Stimulated activated CD4-positive, alpha-beta T cell treated with anti-CD3 and anti-CD28 coated beads, TNF-alpha, amount 100 ng/mL, for 48 hours (primary cell): ENCODE measurements around the gene LRP1.
A peak's percentile ranks its signal among the peaks of the same experiment; 100 is the strongest.

ENCODE experiments used
- DNase-seq, 3 donors: peaks; one replicate each; pipeline ENCODE4 v3.0.0-alpha.2; 2020; ENCODE audit warnings: low read depth in 3 of 3

Gene LRP1

GRCh38 chr12:57175428-57176138 is 47.3 kb downstream of the LRP1 start:
- DNase-seq = peak in 2 of 3 donors; percentile 38 to 57

DNA sequence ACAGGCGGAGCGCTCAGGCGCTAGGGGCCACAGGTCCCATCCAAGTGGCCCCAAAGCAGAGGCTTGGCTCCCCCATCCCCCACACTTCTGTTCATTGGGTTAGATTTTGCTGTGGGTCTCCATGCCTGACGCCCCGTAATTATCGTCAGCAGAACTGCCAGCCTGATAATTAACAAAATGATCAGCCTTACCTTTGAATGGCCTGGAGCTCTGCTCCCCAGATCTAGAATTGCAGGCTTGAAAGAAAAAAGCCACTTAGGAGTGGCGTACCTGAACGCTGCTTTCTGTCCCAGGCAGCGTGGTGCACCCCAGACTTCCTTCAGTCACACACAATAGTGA is 47.8 kb downstream of the LRP1 start:
- no peak for DNase-seq

DNA sequence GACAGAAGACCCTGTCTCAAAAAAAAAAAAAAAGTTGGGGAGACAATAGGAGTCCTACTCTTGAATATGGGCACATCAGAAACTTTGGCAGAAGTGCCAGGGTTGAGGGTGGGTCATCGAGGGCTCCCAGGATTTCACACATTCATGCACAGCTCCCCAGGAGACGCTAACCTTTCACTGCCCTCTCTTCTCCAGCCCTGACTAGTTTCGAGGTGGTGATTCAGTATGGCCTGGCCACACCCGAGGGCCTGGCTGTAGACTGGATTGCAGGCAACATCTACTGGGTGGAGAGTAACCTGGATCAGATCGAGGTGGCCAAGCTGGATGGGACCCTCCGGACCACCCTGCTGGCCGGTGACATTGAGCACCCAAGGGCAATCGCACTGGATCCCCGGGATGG is 48.6 kb downstream of the LRP1 start:
- DNase-seq = no peak

DNA sequence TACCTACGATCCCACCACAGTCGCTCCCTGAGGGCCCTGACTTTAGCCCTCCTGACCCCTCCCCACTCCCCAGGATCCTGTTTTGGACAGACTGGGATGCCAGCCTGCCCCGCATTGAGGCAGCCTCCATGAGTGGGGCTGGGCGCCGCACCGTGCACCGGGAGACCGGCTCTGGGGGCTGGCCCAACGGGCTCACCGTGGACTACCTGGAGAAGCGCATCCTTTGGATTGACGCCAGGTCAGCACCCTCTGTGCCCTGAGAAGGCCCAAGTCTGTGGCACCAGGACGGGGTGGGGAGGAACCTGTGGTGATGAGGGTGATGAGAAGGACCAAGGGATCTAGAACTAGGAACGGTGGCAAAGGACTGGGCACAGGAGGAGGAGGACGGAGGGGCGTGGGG is 49.1 kb downstream of the LRP1 start:
- DNase-seq = no peak

GRCh38 chr12:57178213-57178612 is 49.9 kb downstream of the LRP1 start:
- DNase-seq = no peak

DNA sequence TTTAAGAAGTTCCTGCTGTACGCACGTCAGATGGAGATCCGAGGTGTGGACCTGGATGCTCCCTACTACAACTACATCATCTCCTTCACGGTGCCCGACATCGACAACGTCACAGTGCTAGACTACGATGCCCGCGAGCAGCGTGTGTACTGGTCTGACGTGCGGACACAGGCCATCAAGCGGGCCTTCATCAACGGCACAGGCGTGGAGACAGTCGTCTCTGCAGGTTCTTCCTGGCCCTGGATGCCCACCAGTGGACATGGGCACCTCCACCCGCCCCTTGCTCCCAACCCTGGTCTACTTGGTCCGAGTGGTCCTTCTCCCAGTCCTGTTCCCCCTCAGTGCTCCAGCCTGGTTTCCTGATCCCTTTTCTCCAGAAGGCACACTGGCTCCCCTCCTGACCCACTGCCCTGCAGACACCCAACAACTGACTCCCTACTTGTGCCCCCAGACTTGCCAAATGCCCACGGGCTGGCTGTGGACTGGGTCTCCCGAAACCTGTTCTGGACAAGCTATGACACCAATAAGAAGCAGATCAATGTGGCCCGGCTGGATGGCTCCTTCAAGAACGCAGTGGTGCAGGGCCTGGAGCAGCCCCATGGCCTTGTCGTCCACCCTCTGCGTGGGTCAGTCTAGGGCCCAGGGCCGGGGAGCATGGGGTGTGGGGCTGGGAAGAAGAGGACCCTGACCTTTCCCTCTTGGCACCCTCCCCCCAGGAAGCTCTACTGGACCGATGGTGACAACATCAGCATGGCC is 51.2 kb downstream of the LRP1 start:
- DNase-seq = no peak

DNA sequence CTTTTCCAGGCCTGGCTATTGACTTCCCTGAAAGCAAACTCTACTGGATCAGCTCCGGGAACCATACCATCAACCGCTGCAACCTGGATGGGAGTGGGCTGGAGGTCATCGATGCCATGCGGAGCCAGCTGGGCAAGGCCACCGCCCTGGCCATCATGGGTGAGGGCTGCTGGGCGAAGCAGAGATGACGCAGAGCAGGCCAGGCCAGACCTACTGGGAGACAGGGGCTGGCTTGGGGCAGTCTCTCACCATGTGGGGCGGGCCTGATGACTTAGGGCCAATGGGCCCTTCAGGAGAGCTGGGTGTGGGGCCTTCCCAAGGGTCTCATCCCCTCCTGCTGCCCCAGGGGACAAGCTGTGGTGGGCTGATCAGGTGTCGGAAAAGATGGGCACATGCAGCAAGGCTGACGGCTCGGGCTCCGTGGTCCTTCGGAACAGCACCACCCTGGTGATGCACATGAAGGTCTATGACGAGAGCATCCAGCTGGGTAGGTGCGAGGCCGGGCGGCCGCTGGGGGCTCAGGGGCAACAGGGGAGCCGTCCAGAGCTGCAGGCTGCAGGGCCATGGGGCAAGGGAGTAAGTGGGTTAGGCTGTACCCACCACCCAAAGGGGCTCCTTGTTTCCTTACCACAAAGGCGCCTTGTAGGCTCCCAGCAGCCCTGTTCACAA is 52.2 kb downstream of the LRP1 start:
- no peak for DNase-seq

DNA sequence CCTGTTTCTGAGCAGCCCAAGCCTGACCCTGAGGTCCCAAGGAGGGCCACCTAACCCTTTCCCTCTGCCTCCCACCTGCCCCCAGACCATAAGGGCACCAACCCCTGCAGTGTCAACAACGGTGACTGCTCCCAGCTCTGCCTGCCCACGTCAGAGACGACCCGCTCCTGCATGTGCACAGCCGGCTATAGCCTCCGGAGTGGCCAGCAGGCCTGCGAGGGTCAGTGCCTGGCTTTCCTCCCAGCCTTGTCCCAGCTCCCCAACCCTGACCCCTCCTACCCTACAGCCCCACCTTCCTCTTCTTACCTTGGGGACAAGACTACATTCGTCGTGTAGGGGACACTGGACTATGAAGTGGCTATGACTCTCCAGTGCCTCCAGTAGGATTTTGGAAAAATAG is 52.8 kb downstream of the LRP1 start:
- DNase-seq = no peak

GRCh38 chr12:57181561-57182155 is 53.4 kb downstream of the LRP1 start:
- DNase-seq = no peak

DNA sequence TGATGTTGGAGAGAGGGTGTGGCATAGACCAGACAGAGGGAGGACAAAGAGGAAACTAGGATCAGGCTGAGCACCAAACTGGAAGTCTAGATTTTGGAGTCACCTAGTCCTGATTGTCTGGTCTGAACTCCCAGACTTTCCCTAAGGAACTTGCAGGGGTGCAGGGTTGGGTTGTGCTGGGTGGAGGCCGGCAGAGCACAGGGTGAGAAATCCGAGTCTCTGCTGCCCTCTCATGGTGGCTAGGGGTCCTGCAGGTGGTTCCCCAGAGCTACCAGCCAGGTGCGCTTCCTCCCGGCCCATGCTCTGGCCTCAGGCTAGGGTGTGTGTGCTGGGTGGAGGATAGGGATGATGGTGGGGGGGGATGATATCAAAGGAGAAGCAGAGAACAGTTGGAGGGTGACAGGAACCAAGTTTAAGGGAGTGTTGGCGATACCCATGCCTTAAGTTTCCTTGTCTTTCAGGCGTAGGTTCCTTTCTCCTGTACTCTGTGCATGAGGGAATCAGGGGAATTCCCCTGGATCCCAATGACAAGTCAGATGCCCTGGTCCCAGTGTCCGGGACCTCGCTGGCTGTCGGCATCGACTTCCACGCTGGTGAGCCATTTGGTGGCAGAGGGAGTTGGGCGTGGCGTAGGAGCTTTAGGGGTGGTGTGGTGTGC is 54.8 kb downstream of the LRP1 start:
- DNase-seq = peak; percentile 59 to 82 (median 73)

DNA sequence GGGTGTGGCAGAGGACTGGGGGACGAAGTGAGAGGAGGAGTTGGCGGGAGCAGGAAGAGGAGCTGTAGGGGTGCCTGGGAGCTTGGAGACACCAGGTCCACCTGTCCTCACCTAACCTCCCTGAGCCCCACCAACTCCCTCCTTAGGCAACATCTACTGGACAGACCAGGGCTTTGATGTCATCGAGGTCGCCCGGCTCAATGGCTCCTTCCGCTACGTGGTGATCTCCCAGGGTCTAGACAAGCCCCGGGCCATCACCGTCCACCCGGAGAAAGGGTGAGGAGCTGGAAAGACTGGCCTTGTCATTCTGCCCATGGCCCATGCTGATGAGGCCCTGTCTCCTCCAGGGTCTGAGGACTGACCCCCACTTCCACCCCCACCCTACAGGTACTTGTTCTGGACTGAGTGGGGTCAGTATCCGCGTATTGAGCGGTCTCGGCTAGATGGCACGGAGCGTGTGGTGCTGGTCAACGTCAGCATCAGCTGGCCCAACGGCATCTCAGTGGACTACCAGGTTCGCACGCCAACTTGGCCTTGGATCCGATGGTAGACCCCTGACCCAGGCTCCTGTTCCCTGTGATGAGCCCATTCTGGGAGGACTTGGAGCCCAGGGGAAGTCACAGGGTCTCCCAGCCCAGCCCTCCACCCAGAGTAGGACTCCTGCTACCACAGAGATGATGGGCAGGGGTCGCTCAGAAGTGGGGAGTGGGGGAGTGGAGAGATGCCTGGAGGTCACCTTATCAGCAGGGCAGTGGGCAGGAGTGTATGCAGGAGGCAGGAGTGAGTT is 55.8 kb downstream of the LRP1 start:
- no peak for DNase-seq

GRCh38 chr12:57185403-57185802 is 57.1 kb downstream of the LRP1 start:
- DNase-seq = no peak

- no peak for DNase-seq
Measured at GRCh38 chr12:57185906-57186508, 57.7 kb downstream of the LRP1 start.

DNA sequence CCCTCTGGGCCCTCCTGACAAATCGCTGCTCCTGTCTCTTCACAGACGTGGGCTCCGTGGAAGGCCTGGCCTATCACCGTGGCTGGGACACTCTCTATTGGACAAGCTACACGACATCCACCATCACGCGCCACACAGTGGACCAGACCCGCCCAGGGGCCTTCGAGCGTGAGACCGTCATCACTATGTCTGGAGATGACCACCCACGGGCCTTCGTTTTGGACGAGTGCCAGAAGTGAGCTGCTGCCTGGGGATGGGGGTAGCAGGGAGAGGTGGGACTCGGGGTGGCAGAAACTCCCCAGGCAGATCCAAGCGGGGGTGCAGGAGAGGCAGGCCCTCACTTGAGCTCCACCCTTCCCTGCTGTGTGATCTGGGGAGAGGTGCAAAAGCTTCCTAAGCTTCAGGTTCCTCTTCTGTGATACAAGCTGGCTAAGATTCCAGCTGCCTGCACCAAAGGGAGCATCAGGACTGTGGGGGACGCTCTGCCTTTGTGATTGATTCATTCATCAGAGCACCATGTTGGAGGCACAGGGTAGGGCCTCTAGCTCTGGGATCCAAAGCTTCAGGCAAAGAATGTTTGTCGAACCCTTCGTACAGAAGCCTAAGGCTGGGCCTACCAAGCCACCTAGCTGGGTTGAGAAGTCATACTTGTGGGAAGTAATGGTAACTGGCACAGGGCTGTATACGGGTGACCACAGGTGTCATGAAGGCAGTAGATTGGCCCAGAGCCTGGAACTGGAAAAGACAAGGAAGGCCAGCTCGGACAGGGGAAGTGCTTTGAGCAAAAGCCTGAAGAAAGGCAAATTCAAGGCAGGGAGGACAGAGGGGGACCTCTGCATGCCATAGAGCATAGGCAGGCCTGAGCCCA is 59.2 kb downstream of the LRP1 start:
- DNase-seq = no peak

DNA sequence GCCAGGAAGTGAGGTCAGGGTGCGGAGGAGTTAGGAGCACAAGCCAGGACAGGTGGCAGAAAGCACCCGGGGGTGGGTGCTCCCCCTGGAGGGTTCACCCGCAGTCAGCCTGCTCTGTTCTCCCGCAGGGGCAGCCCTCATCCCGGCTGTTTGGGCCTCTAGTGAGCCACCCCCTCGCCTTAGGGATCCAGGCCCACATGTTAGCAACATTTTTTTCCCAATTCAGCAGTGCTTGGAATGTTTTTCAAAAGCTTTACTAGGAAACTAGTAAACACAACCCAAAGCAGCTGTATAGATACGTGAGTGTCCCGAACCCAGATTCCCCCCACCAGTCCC is 59.8 kb downstream of the LRP1 start:
- no peak for DNase-seq

DNA sequence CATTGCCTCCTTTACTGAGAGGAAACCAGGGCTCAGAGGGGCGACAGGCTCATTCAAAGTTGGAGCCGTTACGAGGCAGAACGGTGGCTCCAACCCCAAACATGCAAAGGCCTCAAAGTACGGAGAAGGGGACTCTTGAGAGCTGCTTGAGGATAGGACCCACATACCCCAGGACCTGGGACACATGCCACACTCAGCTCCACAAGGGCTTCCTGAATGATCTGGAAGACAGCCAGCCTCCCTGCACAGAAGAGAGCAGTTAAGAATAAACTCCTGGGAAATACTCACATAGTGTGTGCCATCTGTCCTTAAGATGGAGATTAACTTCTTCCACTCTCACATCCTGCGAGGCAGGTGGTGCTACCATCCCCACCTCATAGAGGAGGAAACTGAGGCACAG is 61.8 kb downstream of the LRP1 start:
- DNase-seq = no peak

- no peak for DNase-seq
Measured at GRCh38 chr12:57190821-57191220, 62.5 kb downstream of the LRP1 start.

- no peak for DNase-seq
Measured at GRCh38 chr12:57191410-57191809, 63.1 kb downstream of the LRP1 start.

DNA sequence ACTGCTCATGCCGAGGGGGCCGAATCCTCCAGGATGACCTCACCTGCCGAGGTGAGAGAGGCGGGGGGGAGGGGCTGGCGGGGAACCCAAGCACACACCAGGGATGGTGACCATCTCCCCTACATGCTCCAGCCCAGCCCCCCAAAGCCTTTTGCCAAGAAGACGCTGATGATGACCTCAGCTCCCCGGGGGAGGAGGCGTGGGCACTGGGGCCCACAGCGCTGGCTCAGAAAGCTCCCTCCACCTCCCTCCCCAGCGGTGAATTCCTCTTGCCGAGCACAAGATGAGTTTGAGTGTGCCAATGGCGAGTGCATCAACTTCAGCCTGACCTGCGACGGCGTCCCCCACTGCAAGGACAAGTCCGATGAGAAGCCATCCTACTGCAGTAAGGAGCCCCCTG is 64.6 kb downstream of the LRP1 start:
- no peak for DNase-seq

DNA sequence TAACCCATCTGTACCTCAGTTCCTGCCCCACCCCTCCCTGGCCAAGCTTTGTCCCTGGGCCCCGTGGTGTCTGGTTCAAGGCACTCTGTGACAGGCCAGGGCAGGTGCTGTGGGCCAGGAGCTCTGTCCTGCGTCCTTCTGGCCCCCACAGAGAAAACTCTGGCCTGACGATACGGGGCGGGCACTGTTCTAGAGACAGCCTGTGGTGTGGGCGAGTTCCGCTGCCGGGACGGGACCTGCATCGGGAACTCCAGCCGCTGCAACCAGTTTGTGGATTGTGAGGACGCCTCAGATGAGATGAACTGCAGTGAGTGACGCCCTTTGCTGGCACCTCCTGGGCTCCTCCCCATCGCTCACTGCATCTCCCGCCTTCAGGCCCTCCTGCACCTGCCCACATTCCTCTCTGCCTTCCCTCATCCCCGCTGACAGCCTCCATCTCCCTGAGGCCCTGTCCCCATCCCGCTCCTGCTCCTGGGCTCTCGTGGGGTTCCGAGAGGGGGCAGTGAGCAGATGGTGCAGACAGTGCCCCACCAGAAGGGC is 65.5 kb downstream of the LRP1 start:
- no peak for DNase-seq
